IPS-11a (cell line): Measurements from ENCODE around the gene EML1.
"Not testable (repeated sequence)": the region's sequence is repeated elsewhere in the genome, so short reads cannot be mapped to it uniquely, and the experiment has no call there.

ENCODE experiments used
- H3K4me3 ChIP-seq: one replicate; pipeline ENCODE4 v1.5.1; 2013; ENCODE audit warnings: low read depth, low read length, control low read depth

The EML1 gene

GRCh38 chr14:99755629-99756603 lies 37.3 kb upstream of the EML1 start:
- no peak overlapping the region for H3K4me3 ChIP-seq

- no peak overlapping the region for H3K4me3 ChIP-seq
Observed at GRCh38 chr14:99756796-99757195, 36.4 kb upstream of the EML1 start.

- H3K4me3 ChIP-seq: no peak overlapping the region
Observed at GRCh38 chr14:99757331-99758070, 35.7 kb upstream of the EML1 start.

- H3K4me3 ChIP-seq: no peak overlapping the region
Observed at GRCh38 chr14:99758121-99758821, 34.9 kb upstream of the EML1 start.

GRCh38 chr14:99758872-99759545 lies 34.2 kb upstream of the EML1 start:
- no peak overlapping the region for H3K4me3 ChIP-seq

GRCh38 chr14:99759546-99759925 lies 33.7 kb upstream of the EML1 start:
- H3K4me3 ChIP-seq: no peak overlapping the region

- no peak overlapping the region for H3K4me3 ChIP-seq
Observed at GRCh38 chr14:99760817-99761216, 32.4 kb upstream of the EML1 start.

- not testable (repeated sequence) for H3K4me3 ChIP-seq
Observed at GRCh38 chr14:99762911-99763310, 30.3 kb upstream of the EML1 start.

- H3K4me3 ChIP-seq: no peak overlapping the region
Observed at GRCh38 chr14:99763527-99764221, 29.5 kb upstream of the EML1 start.

GRCh38 chr14:99764222-99764706 lies 28.9 kb upstream of the EML1 start:
- no peak overlapping the region for H3K4me3 ChIP-seq

- no peak overlapping the region for H3K4me3 ChIP-seq
Observed at GRCh38 chr14:99768381-99768780, 24.8 kb upstream of the EML1 start.

GRCh38 chr14:99769123-99769522 lies 24.1 kb upstream of the EML1 start:
- no peak overlapping the region for H3K4me3 ChIP-seq

- no peak overlapping the region for H3K4me3 ChIP-seq
Observed at GRCh38 chr14:99769799-99770198, 23.4 kb upstream of the EML1 start.

- no peak overlapping the region for H3K4me3 ChIP-seq
Observed at GRCh38 chr14:99772371-99773283, 20.6 kb upstream of the EML1 start.

- H3K4me3 ChIP-seq: no peak overlapping the region
Observed at GRCh38 chr14:99773521-99774497, 19.4 kb upstream of the EML1 start.

- H3K4me3 ChIP-seq: no peak overlapping the region
Observed at GRCh38 chr14:99774556-99775307, 18.5 kb upstream of the EML1 start.

- no peak overlapping the region for H3K4me3 ChIP-seq
Observed at GRCh38 chr14:99775351-99775750, 17.9 kb upstream of the EML1 start.
